ENCODE measurements around the gene NDUFS7.

DNA sequence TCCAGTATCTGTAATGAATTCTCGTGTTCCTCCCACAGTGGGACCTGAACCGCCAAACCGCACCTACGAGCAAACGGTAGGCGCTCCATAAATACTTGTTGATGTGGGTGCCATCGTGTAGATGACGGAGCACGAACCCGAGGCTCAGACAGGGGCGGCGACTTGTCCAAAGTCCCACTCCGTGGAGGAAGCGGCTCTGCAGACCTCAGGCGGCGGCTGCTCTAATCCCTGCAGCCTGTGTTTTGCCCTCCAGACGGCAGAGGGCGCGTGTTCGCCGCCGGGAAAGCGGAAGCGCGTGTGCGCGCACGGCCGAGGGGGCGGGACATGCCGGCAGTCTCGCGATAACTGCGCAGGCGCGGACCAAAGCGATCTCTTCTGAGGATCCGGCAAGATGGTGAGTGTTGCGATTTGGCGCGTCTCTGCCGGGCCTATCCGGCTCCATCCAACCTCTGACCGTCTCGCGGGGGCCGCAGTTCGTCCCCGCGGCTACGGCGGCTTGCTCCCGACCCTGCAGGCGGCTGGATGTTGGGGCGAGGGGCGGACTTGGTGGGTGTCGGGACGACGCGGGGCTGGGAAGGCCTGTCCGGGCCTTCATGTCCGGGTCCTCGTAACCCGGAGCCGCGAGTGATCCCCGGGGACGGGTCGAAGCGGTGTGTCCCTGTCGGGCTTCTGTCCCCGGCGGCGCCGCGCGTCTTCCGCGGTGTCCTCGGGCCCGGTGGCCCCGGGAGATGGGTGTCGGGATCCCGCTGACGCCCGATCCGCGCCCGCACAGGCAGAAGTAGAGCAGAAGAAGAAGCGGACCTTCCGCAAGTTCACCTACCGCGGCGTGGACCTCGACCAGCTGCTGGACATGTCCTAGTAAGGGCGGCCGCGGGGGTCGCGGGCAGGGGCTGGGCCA is 54.6 kb downstream of the NDUFS7 start, which contains the start of gene RPS15:
- TF ChIP-seq, protein P1, sequence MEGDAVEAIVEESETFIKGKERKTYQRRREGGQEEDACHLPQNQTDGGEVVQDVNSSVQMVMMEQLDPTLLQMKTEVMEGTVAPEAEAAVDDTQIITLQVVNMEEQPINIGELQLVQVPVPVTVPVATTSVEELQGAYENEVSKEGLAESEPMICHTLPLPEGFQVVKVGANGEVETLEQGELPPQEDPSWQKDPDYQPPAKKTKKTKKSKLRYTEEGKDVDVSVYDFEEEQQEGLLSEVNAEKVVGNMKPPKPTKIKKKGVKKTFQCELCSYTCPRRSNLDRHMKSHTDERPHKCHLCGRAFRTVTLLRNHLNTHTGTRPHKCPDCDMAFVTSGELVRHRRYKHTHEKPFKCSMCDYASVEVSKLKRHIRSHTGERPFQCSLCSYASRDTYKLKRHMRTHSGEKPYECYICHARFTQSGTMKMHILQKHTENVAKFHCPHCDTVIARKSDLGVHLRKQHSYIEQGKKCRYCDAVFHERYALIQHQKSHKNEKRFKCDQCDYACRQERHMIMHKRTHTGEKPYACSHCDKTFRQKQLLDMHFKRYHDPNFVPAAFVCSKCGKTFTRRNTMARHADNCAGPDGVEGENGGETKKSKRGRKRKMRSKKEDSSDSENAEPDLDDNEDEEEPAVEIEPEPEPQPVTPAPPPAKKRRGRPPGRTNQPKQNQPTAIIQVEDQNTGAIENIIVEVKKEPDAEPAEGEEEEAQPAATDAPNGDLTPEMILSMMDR (IDR thresholded peaks at IDR 0.05) = peak; percentile 74 to 95 (median 90)
- TF ChIP-seq POLR2AphosphoS5 (IDR thresholded peaks at IDR 0.05) = peak; percentile 95 to 99 (median 97)

Data from sigmoid colon (tissue), 4 donors.